ELR (cell line): Measurements from ENCODE around the gene CFAP58.
A peak's percentile ranks its signal among the peaks of the same experiment; 100 is the strongest.
"Not testable (repeated sequence)": the region's sequence is repeated elsewhere in the genome, so short reads cannot be mapped to it uniquely, and the experiment has no call there.

Experiments
- DNase-seq: peaks from one replicate; pipeline ENCODE4 v3.0.0-alpha.2; 2015; ENCODE audit warnings: low read depth

CFAP58 gene

DNA sequence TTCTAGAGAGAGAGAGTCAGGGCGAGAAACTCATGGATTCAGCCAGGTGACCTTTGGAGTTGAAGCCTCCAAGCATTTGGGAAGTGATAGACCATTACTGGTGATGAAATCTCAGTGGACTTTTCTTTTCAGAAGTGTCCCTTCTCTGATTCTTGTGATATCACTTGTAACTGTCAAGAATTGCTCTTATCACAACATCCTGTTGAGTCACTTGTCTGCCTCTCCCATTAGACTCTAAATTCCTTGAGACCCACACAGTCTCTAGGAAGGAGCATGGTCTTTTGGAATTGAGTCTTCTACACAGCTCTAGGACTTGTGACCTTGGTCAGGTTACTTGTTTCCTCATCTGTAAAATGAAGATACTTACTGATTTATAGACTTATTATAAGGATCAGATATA lies 81.0 kb downstream of the CFAP58 start:
- peak; percentile 49 for DNase-seq

DNA sequence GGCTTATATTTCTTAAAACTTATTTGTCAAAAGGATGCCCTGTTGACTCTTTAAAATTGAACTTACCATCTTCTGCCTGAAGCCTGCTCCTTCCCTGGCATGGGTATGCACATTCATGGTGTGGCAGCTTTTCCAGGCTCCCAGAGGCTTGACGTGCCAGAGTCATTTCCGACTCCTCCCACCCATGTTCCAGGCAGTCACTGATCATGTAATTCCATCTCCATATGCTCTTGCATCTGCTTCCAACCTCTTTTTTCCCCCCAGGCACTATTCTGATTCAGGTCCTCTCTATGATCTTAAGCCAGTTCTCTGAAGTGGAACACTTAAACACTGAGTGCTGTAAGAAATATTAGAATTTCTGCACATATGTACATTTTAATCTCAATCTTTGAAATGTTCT lies 82.2 kb downstream of the CFAP58 start:
- peak; percentile 85 for DNase-seq

DNA sequence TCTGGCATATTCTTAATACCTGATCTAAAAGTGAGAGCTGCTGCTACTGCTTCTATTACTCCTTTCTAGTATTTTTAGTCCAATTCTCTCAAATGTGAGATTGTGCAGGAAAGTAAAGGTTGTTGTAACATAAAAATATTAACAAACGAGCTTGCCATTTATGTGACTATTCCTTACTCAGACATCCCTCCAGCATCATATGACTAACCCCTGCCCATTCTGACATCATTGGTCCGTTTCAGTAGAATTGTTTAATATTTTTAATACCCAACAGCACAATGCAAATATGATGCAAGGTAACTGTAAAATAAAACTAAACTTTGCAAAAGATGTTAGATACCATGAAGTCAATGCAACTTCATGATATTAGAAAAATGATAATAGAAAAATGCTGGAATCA lies 83.6 kb downstream of the CFAP58 start:
- peak; percentile 69 for DNase-seq

DNA sequence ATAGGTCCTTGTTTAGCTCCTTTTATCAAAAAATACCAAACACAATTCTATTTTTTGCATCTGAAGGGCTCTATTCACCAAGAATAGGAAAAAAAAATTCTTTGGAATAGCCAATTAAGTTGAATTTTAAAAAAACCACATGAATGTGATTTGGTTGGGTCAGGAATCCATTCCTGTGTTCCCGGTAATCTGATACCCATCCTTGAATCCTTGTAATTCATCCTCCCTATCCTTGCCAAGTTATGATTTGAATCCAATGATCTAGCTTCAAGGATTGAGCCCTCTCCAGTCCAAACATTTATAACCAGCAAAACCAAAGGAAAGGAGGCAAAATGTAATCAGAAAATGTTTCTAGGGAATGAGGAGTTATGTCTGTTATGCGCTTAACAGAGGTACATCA lies 86.6 kb downstream of the CFAP58 start:
- DNase-seq = no peak

DNA sequence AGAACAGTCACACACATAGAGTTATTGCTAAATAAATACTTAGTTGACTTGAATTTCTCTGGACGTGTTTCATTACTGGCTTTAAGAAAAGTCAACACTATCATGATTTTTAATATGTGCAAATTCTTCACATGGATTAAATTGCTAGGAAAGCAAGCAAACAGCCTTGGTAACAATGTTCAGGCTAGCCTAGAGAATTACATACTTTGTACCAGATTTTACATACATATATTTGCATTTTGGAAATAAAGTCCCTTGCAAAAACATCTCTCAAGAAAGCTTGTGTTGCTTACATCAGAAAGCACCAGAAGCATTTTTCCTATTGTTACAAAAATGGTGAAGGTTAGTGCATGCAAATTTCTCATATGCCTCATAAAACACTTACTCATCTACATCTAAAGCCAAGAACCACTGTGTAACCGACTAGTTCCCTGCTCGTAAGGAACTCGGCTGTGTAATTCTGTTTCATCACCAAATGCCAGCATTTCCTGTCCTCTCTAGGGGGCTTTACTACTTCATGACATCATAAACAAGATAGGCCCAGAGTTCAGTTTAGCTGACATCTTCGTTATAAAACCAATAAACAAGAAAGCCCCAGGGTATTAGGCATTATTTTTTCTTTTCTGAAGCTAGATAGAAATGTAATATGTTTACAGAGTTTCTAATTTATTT lies 87.8 kb downstream of the CFAP58 start:
- peak; percentile 95 for DNase-seq

DNA sequence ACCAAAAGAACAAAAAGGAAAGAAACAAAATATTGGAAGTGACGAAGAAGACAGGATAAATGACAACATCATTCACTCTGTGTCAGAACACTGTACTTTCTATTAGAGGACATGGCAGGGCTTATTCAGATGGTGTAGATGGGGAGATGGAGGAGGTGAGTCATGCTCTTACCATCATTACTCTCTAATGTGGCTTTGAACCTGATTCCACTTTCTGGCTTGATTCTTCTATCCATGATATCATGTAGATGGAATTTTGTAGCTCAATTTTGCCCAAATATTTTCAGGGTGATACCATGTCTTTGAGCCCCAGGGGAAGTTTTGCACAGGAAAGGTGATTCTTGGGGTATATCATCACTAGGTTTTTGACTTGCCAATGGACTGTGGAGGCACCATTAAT lies 91.7 kb downstream of the CFAP58 start:
- DNase-seq = peak; percentile 96

DNA sequence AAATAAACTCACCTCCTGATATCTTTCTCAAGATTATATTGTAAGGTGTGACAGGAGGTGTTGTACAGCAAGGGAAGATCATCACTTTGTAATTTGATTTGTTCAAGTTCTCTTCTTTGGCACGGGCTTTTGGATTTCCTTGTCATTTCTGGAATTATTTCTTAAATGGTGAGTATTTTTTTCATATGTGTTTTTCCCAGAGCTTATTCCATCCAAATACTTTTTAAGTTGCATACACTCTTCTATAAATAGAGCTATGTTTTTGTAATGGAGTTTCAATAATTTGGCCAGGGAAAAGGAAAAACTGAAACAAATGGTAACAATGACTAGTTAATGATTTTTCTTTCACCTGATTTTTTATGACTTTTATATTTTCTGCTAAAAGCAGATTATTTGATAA lies 92.5 kb downstream of the CFAP58 start:
- DNase-seq = no peak

DNA sequence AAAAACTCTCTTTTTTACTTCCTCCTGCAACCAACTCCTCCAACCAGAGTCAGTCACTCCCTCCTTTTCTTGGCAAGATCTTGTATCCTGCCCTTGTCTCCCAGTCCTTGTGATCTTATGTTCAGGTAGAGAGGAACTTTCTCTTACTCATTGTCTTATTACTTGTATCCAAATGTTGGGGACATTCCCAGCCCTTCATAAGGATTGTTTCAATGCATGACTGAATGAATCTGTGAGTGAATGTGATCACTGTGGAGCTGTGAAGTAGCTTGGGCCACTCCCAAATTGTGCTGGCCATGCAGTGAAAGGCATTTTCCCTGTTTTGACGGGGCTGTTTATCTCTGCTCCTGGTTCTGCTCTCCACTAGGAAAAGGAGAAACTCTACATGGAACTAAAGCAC lies 93.7 kb downstream of the CFAP58 start:
- peak; percentile 13 for DNase-seq

DNA sequence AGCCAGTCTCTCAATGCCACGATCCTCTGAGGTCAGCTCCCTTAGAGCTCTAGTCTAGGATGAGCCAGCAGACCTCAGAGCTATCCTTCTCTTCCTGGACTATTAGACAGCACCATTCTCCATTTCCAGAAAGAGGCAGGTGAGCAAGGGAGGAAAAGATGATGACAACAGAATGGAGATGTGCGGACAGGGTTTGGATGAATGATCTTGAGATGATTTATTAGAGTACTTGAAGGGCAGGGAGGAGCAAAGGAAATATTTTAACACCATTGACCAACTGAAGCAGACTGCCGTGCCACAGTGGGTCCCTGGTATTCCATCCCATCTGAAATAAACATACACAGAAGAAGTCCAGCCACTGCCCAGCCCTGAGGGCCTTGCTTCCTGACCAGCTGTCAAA lies 94.3 kb downstream of the CFAP58 start:
- no peak for DNase-seq

DNA sequence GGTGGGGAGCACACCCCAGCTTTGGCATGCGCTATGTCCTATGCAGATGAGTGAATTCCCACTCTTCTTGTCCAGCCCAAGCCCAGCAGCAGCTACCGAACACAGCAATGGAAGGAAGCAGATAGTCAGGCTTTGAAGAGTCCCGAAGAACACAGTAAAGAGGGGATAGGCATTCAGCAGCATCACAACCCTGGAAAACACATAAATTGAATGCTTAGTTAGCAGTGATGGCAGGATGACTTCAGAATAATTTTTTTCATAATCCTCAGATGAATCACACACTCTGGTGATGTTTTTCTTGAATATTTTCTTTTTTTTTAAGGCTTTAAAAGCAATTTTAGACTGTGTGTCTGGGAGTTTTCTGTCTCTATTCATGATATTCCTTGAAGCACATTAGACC lies 95.8 kb downstream of the CFAP58 start:
- DNase-seq = peak; percentile 61

DNA sequence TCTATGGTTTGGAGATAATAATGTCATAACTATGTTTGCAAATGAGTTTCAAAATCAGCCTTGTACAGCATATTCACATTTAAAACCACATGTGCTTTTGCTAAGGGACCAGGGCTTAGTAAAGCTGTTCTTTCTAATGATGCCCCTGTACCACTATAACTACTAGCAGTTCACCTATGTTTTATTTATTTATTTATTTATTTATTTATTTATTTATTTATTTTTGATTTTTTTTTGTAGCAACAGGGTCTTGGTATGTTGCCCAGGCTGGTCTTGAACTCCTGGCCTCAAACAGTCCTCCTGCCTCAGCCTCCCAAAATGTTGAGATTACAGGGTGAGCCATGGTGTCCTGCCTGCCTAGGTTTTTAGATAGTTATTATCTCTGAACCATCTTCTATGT lies 96.9 kb downstream of the CFAP58 start:
- DNase-seq = no peak

DNA sequence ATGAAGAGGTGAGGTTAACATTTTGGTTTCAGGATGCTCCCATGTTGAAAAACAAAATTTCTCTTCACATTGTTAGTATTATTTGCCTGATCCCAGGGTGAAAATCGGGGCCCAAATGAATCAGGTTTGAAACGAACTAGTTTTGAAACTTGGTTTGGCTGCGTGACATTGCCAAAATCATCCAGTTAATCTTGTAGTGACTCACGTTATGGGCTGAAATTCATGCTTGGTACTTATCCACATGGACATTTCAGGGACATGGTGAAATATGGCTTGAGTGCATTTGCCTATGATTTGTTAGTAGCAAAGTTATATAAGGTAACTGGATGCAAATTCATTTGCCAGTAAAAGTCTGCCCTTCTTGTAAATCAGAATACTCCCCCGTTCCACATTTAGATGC lies 97.3 kb downstream of the CFAP58 start:
- no peak for DNase-seq

DNA sequence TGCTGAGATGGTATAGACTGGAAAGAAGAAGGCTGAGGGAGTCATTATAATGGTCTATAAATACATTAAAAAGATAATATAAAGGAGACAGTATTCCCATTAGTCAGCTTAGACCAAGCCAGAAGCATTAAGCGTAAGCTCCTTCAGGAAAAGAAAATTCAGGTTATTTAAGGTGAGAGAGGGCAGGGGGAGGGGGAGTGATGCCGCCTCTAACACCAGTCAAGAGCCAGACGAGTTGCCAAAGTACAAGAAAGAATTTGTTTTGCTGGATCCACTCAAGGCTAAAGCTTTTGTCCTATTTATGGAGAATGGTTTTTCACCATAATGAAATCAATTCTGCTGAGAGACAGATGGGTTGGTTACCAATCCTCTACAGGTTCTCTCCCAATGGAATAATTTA lies 99.3 kb downstream of the CFAP58 start:
- DNase-seq = no peak

DNA sequence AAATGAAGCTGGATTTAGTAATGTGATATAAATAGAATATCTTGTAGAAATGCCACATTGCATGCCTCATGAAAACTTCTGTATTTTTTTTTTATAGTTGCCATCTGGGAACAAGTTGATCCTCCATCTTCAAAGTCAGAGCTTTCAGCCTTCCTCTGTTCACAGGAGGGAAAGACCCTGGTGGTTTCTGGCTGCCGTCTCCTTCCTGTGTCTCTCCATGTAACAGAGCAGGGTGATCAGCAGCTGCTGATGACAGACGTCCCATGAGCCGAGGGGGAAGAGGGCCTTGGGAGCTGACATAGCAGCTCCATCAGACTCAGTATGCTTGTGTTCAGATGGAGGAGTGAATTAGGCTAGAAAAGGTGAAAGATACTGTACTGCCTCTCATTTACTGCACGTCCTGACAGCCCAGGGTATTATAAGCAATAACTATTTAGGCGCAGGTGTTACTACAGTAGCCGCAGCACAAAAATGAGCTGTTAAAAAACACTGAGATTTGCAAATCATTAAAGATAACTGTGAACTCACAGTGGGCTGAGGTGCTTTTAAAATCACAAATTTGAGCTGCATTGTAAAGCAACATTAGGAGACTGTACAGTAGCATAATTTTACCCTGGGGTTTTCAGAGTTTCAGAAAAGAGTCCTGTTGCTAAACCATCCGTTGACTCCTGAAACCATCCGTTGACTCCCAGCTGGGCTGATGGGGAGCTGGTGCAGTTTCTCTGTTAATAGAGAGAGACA lies 103.3 kb downstream of the CFAP58 start:
- DNase-seq = no peak

DNA sequence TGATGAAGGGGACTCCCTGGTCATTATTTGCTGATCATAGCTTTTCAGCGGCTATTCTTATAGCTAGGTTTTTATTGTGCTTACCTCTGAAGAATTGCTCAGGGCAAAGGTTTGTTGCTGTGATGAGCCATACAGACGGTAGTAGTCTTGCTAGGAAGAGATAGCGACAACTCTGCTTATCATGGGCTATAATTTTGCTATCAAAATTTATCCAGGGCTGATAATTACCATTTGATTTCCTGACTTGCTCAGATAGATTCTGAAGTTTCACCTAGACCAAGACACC lies 103.9 kb downstream of the CFAP58 start:
- no peak for DNase-seq

DNA sequence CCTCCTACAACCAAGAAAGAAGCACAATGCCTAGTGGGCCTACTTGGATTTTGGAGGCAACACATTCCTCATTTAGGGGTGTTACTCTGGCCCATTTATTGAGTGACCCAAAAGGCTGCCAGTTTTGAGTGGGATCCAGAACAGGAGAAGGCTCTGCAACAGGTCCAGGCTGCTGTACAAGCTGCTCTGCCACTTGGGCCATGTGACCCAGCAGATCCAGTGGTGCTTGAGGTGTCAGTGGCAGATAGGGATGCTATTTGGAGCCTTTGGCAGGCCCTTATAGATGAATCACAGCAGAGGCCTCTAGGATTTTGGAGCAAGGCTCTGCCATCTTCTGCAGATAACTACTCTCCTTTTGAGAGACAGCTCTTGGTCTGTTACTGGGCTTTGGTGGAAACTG lies 111.9 kb downstream of the CFAP58 start:
- not testable (repeated sequence) for DNase-seq

DNA sequence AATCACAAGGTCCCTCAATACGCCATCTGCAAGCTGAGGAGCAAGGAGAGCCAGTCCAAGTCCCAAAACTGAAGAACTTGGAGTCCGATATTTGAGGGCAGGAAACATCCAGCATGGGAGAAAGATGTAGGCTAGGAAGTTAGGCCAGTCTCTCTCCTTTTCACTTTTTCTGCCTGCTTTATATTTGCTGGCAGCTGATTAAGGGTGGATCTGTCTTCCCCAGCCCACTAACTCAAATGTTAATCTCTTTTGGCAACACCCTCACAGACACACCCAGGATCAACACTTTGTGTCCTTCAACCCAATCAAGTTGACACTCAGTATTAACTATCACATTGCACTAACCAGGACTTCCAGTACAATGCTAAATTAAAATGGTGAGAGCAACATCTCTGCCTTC lies 115.2 kb downstream of the CFAP58 start:
- DNase-seq = not testable (repeated sequence)

DNA sequence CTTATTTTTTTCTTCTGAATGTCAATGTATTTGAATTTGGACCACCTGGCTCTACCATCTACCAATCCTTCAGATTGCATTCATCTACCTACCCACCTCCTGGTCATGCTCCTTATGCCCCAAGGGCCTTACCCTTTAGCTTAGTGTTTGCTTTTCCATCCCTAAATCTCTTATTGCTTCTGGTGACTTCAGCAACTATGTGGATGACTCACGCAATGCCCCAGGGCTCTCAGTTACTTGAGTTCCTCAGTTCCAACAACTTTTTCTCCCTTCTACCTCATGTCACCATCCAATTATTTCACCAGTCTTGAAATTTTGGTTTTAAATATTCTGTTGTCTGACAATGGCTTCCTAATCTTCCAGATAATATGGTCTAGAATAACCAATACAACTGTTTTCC lies 118.9 kb downstream of the CFAP58 start:
- peak; percentile 91 for DNase-seq

DNA sequence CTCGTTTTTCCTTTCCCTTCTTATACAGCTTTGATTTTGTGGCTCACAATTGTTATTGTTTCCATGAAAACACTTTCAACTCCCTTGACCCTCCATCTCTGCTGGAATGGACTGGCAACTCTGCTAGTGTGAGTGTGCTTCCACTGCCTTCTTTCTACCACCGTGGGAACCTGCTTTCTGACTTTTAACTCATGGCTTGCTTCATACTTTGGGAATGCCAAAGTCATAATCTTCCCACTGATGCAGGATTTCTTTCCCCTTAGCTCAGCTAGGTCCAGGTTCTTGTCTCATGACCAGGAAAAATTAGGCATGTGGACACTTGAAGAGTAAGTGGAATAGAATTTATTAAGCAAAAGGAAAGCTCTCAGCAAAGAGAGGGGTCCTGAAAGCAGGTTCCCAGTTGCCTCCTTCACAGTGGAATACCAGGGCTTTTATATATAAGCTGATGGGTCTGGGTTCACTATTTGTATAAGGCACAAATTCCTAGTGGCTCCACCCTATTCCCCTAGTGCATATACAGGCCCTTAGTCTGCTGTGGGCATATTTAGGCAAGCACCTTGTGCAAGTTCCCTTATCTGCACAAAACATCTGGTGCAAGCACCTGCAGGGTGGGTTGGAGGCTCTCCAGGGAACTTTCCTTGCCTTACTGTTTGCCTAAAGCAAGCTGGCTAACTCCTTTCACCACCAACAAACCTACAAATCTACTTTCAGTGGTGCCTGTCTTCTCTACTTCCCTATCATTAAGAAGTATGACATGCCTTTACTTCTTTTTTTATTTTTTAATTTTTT lies 119.5 kb downstream of the CFAP58 start:
- DNase-seq = peak; percentile 83

DNA sequence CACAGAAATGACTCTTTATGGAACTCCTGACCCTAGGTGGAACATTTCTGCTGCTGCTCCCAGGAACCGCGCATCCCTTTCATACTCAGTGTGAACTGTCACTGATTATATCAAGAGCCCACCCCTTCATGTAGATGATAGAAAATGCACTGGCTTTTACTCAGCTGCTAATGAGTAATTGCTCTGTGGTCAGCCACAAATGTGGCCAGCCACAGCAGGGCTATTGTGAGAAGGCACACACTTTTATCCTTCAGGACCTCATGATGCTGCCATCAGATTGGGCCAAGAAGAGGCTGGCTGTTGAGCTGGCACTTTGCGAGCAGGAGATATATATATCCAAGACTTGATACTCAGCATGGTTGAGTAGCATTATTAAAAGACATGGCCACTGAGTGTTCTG lies 124.7 kb downstream of the CFAP58 start:
- DNase-seq = peak; percentile 8

DNA sequence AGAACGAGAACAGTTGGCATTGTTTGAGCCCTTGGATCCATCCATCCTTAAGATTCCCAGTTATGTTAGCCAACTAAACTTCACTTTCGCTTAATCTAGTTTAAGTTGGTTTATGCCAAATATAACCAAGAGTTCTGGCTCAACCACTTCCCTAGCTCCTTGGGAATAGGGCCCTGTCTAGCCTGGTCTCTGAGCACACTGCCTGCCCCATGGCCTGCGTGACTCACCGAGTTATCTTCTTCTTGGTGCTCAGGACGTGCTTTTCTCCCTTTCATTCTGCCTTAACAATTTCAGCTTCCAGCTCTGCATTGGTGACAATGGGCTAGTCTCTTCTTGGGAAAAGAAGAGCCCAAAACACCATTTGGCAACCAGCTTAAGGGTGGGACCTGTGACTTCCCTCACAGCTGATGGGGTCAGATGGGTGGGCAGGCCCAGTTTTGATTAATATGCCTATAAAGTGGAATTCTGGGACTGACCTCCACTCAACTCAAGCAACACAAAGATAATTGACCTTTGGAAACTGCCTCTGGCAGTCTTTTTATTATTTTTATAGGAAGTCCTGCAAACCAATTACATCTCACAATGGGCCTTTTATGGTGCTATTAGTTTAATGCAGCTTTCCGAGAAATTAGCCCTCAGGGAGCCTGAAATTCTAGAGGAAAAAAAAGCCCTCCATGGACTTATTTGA lies 126.4 kb downstream of the CFAP58 start:
- no peak for DNase-seq

DNA sequence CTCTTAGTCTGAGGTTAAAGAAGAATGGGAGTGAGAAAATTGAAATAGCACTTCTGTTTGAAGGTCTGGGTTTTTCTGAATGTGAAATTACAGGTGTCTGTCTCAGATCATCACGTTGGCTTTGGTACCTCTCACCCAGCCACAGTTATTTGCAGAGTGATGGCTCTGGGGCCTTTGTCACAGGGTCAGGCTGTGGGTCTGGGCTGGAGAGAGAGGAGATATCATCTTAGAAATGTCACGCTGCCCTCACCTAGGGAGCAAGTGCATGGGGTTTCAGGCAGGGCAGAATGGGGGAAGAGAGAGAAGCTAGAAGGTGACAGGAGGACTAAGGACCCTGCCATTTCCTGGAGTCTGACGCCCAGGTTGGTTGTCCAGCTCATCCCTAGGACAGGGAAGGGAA lies 127.2 kb downstream of the CFAP58 start:
- no peak for DNase-seq

DNA sequence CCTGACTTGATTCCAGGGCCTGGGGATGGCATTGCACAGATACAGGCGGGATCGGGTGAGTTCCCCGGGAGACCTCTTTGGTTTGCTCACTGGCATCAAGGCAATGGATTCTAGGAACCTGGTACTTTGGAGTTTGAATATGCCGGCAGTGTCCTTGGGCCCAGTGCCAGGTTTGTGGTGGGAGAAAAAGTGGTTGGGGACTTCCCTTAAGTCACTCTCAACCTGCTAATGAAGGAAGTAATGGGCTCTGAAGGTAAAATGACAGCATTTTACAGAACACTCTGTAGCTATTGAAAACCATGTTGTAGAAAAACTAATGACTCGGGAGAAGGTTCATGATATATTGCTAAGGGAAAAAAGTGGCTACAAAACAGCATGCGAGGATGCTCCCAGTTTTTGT lies 129.9 kb downstream of the CFAP58 start:
- DNase-seq = no peak
